ENCODE data around the gene TNF. TPM values are rescaled to one million over a fixed set of nuclear protein-coding genes. Genes with fewer than 3 reads are reported as not detected.

The TNF gene
- polyA plus RNA-seq, 1 of the 3 experiments (the other 2 are of a cell fraction) = not detected

DNA sequence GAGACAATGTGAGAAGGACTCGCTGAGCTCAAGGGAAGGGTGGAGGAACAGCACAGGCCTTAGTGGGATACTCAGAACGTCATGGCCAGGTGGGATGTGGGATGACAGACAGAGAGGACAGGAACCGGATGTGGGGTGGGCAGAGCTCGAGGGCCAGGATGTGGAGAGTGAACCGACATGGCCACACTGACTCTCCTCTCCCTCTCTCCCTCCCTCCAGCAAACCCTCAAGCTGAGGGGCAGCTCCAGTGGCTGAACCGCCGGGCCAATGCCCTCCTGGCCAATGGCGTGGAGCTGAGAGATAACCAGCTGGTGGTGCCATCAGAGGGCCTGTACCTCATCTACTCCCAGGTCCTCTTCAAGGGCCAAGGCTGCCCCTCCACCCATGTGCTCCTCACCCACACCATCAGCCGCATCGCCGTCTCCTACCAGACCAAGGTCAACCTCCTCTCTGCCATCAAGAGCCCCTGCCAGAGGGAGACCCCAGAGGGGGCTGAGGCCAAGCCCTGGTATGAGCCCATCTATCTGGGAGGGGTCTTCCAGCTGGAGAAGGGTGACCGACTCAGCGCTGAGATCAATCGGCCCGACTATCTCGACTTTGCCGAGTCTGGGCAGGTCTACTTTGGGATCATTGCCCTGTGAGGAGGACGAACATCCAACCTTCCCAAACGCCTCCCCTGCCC lies 1.7 kb downstream of the TNF start (continued):
- TF ChIP-seq, protein P1, sequence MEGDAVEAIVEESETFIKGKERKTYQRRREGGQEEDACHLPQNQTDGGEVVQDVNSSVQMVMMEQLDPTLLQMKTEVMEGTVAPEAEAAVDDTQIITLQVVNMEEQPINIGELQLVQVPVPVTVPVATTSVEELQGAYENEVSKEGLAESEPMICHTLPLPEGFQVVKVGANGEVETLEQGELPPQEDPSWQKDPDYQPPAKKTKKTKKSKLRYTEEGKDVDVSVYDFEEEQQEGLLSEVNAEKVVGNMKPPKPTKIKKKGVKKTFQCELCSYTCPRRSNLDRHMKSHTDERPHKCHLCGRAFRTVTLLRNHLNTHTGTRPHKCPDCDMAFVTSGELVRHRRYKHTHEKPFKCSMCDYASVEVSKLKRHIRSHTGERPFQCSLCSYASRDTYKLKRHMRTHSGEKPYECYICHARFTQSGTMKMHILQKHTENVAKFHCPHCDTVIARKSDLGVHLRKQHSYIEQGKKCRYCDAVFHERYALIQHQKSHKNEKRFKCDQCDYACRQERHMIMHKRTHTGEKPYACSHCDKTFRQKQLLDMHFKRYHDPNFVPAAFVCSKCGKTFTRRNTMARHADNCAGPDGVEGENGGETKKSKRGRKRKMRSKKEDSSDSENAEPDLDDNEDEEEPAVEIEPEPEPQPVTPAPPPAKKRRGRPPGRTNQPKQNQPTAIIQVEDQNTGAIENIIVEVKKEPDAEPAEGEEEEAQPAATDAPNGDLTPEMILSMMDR (IDR thresholded peaks at IDR 0.05) = no peak
- no peak for TF ChIP-seq RFX5 (IDR thresholded peaks at IDR 0.05; ENCODE audit: low read length)

DNA sequence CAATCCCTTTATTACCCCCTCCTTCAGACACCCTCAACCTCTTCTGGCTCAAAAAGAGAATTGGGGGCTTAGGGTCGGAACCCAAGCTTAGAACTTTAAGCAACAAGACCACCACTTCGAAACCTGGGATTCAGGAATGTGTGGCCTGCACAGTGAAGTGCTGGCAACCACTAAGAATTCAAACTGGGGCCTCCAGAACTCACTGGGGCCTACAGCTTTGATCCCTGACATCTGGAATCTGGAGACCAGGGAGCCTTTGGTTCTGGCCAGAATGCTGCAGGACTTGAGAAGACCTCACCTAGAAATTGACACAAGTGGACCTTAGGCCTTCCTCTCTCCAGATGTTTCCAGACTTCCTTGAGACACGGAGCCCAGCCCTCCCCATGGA lies 2.2 kb downstream of the TNF start:
- Histone ChIP-seq H3F3A (replicated peaks; ENCODE audit: insufficient read depth) (no peaks in the 10 kb centered on the region), H3K9ac (no peak overlapping the region), H2AFZ (ENCODE audit: low read depth) (no peak overlapping the region), H3K9me3 (no peaks in the 10 kb centered on the region), H3K36me3 (replicated peaks in 1 of 2; ENCODE audit: control insufficient read depth in 1 of 2, insufficient read depth in 2 of 2, low read length in 1 of 2) (no peaks in the 10 kb centered on the region), H3K9me2 (no peaks in the 10 kb centered on the region), H3K4me3 (ENCODE audit: low read depth in 2 of 2, low read length in 1 of 2) (no peak overlapping the region), H3K4me1 (ENCODE audit: control insufficient read depth in 1 of 2, insufficient read depth in 2 of 2, low read depth in 1 of 2, low read length in 1 of 2) (peaks cover 0 to 11% of the 10 kb centered on the region in 2 experiments; a peak in 1 of 4 replicates), H3K79me2 (ENCODE audit: insufficient read depth) (no peaks in the 10 kb centered on the region), H3K27ac (ENCODE audit: low read depth in 2 of 2, low read length in 1 of 2) (no peak overlapping the region), H3K27me3 (ENCODE audit: insufficient read depth) (no peaks in the 10 kb centered on the region), H3K4me2 (no peak overlapping the region), H4K20me1 (ENCODE audit: insufficient read depth) (no peaks in the 10 kb centered on the region)
- TF ChIP-seq NRF1 (IDR thresholded peaks at IDR 0.05; ENCODE audit: low read depth, low read length) (no peak), RAD21 (IDR thresholded peaks at IDR 0.05; ENCODE audit: low read length) (no peak), MEF2A (IDR thresholded peaks at IDR 0.05; ENCODE audit: borderline replicate concordance, low read depth) (no peak), TCF12 (IDR thresholded peaks at IDR 0.05) (no peak), RCOR1 (IDR thresholded peaks at IDR 0.05; ENCODE audit: low read length) (no peak), CHD2 (IDR thresholded peaks at IDR 0.05; ENCODE audit: low read length, partially characterized antibody) (no peak), MXI1 (IDR thresholded peaks at IDR 0.05; ENCODE audit: low read depth, low read length) (no peak), GATA2 (CRISPR knock-in tag; IDR thresholded peaks at IDR 0.05) (no peak)
- TF ChIP-seq, protein P2, sequence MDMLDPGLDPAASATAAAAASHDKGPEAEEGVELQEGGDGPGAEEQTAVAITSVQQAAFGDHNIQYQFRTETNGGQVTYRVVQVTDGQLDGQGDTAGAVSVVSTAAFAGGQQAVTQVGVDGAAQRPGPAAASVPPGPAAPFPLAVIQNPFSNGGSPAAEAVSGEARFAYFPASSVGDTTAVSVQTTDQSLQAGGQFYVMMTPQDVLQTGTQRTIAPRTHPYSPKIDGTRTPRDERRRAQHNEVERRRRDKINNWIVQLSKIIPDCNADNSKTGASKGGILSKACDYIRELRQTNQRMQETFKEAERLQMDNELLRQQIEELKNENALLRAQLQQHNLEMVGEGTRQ (IDR thresholded peaks at IDR 0.05; ENCODE audit: borderline replicate concordance, low read depth, low read length) = no peak
- TF ChIP-seq, protein P3, sequence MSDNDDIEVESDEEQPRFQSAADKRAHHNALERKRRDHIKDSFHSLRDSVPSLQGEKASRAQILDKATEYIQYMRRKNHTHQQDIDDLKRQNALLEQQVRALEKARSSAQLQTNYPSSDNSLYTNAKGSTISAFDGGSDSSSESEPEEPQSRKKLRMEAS (IDR thresholded peaks at IDR 0.05; ENCODE audit: low read depth) = no peak
- TF ChIP-seq, protein P4, sequence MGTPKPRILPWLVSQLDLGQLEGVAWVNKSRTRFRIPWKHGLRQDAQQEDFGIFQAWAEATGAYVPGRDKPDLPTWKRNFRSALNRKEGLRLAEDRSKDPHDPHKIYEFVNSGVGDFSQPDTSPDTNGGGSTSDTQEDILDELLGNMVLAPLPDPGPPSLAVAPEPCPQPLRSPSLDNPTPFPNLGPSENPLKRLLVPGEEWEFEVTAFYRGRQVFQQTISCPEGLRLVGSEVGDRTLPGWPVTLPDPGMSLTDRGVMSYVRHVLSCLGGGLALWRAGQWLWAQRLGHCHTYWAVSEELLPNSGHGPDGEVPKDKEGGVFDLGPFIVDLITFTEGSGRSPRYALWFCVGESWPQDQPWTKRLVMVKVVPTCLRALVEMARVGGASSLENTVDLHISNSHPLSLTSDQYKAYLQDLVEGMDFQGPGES (IDR thresholded peaks at IDR 0.05; ENCODE audit: low read depth, low read length) = no peak
- TF ChIP-seq, protein P5, sequence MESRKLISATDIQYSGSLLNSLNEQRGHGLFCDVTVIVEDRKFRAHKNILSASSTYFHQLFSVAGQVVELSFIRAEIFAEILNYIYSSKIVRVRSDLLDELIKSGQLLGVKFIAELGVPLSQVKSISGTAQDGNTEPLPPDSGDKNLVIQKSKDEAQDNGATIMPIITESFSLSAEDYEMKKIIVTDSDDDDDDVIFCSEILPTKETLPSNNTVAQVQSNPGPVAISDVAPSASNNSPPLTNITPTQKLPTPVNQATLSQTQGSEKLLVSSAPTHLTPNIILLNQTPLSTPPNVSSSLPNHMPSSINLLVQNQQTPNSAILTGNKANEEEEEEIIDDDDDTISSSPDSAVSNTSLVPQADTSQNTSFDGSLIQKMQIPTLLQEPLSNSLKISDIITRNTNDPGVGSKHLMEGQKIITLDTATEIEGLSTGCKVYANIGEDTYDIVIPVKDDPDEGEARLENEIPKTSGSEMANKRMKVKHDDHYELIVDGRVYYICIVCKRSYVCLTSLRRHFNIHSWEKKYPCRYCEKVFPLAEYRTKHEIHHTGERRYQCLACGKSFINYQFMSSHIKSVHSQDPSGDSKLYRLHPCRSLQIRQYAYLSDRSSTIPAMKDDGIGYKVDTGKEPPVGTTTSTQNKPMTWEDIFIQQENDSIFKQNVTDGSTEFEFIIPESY (IDR thresholded peaks at IDR 0.05; ENCODE audit: borderline replicate concordance, low read depth) = no peak
- CTCF ChIA-PET = interaction anchor here (0.8 to 17.6 kb wide), 5 partner anchors 12 to 125 kb away, joined by 3 to 312 read pairs (median 10); partner anchors contain the start of genes ABHD16A, ATP6V1G2 and NFKBIL1
- WGBS (ENCODE audit: low lambda C conversion rate) = 72% methylated on average over 3 of the region's 3 CpGs
- POLR2A ChIA-PET = no interaction called here
- no peak for DNase-seq
